Astrocyte (in vitro differentiated cells and primary cell): Measurements from ENCODE around the gene PPM1F. TPM values are rescaled to one million over a fixed set of nuclear protein-coding genes. Genes with fewer than 3 reads are reported as not detected.

Experiments used
- DNase-seq: peaks from one replicate; pipeline ENCODE4 v3.0.0-alpha.2; 2010; ENCODE audit warnings: low read depth
- FAIRE-seq: peaks from 2 replicates; lab custom pipeline; 2011; peaks lifted over from hg19 to GRCh38; lab: Jason Lieb, UNC
- H2AFZ ChIP-seq: 2 replicates; pipeline ENCODE4 v1.6.0; 2012; ENCODE audit warnings: low read depth, low read length, inconsistent platforms
- H3K27ac ChIP-seq: 2 replicates; pipeline ENCODE4 v1.5.1; 2011; ENCODE audit warnings: low read depth, low read length, inconsistent platforms
- H3K27me3 ChIP-seq: 2 replicates; pipeline ENCODE4 v1.6.0; 2011; ENCODE audit warnings: low read length, inconsistent platforms; ENCODE audit not compliant: insufficient read depth
- H3K36me3 ChIP-seq: 2 replicates; pipeline ENCODE4 v1.5.1; 2011; ENCODE audit warnings: low read length, inconsistent platforms; ENCODE audit not compliant: insufficient read depth
- H3K4me1 ChIP-seq: 2 replicates; pipeline ENCODE4 v1.5.1; 2011; ENCODE audit warnings: low read length, inconsistent platforms; ENCODE audit not compliant: insufficient read depth
- H3K4me2 ChIP-seq: 2 replicates; pipeline ENCODE4 v1.6.0; 2012; ENCODE audit warnings: low read length, inconsistent platforms
- H3K4me3 ChIP-seq: 2 replicates; pipeline ENCODE4 v1.5.1; 2011; ENCODE audit warnings: low read depth, mild to moderate bottlenecking, low read length, inconsistent platforms; ENCODE audit not compliant: insufficient read depth
- H3K79me2 ChIP-seq: 2 replicates; pipeline ENCODE4 v1.6.0; 2012; ENCODE audit warnings: mild to moderate bottlenecking, low read length, inconsistent platforms; ENCODE audit not compliant: insufficient read depth
- H3K9ac ChIP-seq: 2 replicates; pipeline ENCODE4 v1.6.0; 2012; ENCODE audit warnings: mild to moderate bottlenecking, low read length, inconsistent platforms
- H3K9me3 ChIP-seq: 2 replicates; pipeline ENCODE4 v1.5.1; 2012; ENCODE audit warnings: low read depth, mild to moderate bottlenecking, low read length, inconsistent platforms; ENCODE audit not compliant: insufficient read depth
- H4K20me1 ChIP-seq: 2 replicates; pipeline ENCODE4 v1.6.0; 2012; ENCODE audit warnings: low read length, inconsistent platforms; ENCODE audit not compliant: insufficient read depth
- H3K27ac Mint-ChIP-seq: one replicate; pipeline ENCODE4 v1.8.0; 2021; ENCODE audit warnings: mild to moderate bottlenecking, mixed read lengths; ENCODE audit not compliant: unreplicated experiment
- H3K27me3 Mint-ChIP-seq: one replicate; pipeline ENCODE4 v1.8.0; 2021; ENCODE audit warnings: low read depth, mixed read lengths; ENCODE audit not compliant: unreplicated experiment
- H3K36me3 Mint-ChIP-seq: one replicate; pipeline ENCODE4 v1.8.0; 2021; ENCODE audit warnings: low read depth, mixed read lengths; ENCODE audit not compliant: unreplicated experiment
- H3K4me1 Mint-ChIP-seq: one replicate; pipeline ENCODE4 v1.8.0; 2021; ENCODE audit warnings: low read depth, mixed read lengths; ENCODE audit not compliant: unreplicated experiment
- H3K4me3 Mint-ChIP-seq: one replicate; pipeline ENCODE4 v1.8.0; 2021; ENCODE audit warnings: mild to moderate bottlenecking, moderate library complexity, mixed read lengths; ENCODE audit not compliant: unreplicated experiment
- H3K9me3 Mint-ChIP-seq: one replicate; pipeline ENCODE4 v1.8.0; 2021; ENCODE audit warnings: mild to moderate bottlenecking, mixed read lengths; ENCODE audit not compliant: unreplicated experiment
- CTCF ChIP-seq: IDR thresholded peaks from 2 replicates; pipeline ENCODE4 v1.5.1; 2011; ENCODE audit warnings: low read depth, mild to moderate bottlenecking, inconsistent platforms, low read length, moderate library complexity; ENCODE audit not compliant: insufficient read depth
- EZH2 ChIP-seq: IDR thresholded peaks from 2 replicates; pipeline ENCODE4 v1.6.1; 2012; ENCODE audit warnings: mild to moderate bottlenecking, low read length, inconsistent platforms; ENCODE audit not compliant: insufficient read depth
- total RNA-seq: library from RNA; stranded (reverse); gene quantifications from 2 replicates; pipeline ENCODE4 v1.2.1, GENCODE V29; 2021

Gene PPM1F
- total RNA-seq, 1 donor from 2014 or later: 27.9 TPM

- Mint-ChIP-seq H3K4me1 (peaks cover 25% of the 10 kb centered on the region), H3K4me3 (no peak overlapping the region), H3K36me3 (peaks cover 8% of the 10 kb centered on the region), H3K27me3 (no peaks in the 10 kb centered on the region), H3K9me3 (no peaks in the 10 kb centered on the region), H3K27ac (no peak overlapping the region)
- no peaks in the 10 kb centered on the region for H3K9me3 ChIP-seq
- H3K79me2 ChIP-seq: peaks cover 50% of the 10 kb centered on the region
- FAIRE-seq (no peak), DNase-seq (no peak)
- peaks cover 26% of the 10 kb centered on the region for H4K20me1 ChIP-seq
- H3K27ac ChIP-seq: no peak overlapping the region
- H3K27me3 ChIP-seq: no peaks in the 10 kb centered on the region
- no peak for TF ChIP-seq EZH2
- no peak for TF ChIP-seq CTCF
- no peak overlapping the region for H2AFZ ChIP-seq
- H3K4me2 ChIP-seq: no peak overlapping the region
- peaks cover 7% of the 10 kb centered on the region for H3K36me3 ChIP-seq
- no peak overlapping the region for H3K4me3 ChIP-seq
- no peak overlapping the region for H3K9ac ChIP-seq
- H3K4me1 ChIP-seq: peaks cover 21% of the 10 kb centered on the region
Observed at GRCh38 chr22:21948390-21948789, 4.3 kb downstream of the PPM1F start.

- no peaks in the 10 kb centered on the region for H3K27me3 ChIP-seq
- H3K4me1 ChIP-seq: peaks cover 30% of the 10 kb centered on the region
- Mint-ChIP-seq H3K27me3 (no peaks in the 10 kb centered on the region), H3K4me1 (peaks cover 30% of the 10 kb centered on the region), H3K4me3 (no peak overlapping the region), H3K36me3 (peaks cover 8% of the 10 kb centered on the region), H3K9me3 (no peaks in the 10 kb centered on the region), H3K27ac (peak overlapping the region; percentile 47)
- DNase-seq: peak; percentile 59
- H3K4me3 ChIP-seq: no peak overlapping the region
- peak overlapping the region; percentile 12 for H2AFZ ChIP-seq
- H3K9me3 ChIP-seq: no peaks in the 10 kb centered on the region
- FAIRE-seq: no peak
- peak overlapping the region; percentile 57 for H3K27ac ChIP-seq
- peak overlapping the region; percentile 53 for H3K4me2 ChIP-seq
- TF ChIP-seq CTCF: peak; percentile 48
- no peak for TF ChIP-seq EZH2
- H4K20me1 ChIP-seq: peaks cover 26% of the 10 kb centered on the region
- H3K9ac ChIP-seq: peak overlapping the region; percentile 66
- peaks cover 7% of the 10 kb centered on the region for H3K36me3 ChIP-seq
- peaks cover 47% of the 10 kb centered on the region for H3K79me2 ChIP-seq
Observed at GRCh38 chr22:21947040-21948014, 5.3 kb downstream of the PPM1F start.
